Inflammatory macrophage treated with lipopolysaccharide for 4 hours (primary cell): ENCODE measurements around the gene SETD1A.

Source experiments
- DNase-seq: peaks from one replicate; pipeline ENCODE4 v3.0.0-alpha.2; 2020

Gene SETD1A

DNA sequence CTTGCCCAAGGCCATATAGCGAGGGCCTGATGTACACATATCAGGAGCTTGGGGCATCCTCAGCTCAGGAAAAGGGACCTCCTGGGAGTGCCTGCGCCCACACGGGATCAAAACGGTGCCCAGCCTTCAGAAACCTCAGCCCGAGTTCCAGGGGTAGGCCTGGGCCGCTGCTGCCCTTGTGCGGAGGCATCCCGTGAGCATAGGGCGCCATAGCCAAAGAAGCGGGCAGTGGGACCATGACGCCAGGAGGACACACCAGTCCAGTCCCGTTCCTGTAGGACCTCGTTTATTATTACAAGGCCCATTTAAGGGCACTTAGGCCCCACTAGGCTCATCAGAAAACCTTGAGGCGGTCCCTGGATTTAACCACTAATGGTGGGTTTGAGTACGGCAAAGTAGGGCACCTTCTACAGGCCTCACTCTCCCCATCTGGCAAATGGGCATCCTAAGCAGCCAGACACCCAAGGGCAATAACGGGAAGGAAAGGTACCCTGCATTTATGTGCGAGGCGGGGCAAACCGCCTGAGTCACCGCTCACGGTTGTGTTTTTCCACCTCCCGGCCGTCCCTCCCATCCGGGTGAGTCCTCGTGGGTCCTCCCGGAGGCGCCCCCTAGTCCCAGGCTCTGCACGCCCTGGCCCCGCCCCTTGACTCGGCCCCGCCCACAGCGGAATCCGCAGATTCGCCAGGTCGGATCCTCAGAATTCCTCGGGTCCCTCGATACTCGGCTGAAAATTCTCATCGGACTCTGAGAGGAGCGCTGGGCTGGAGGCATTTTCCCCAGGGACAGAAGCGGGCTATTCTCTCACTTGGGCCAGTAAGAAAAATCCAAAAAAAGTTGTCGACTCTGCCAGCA lies 726 bp upstream of the SETD1A start:
- DNase-seq, result peak; percentile 82

DNA sequence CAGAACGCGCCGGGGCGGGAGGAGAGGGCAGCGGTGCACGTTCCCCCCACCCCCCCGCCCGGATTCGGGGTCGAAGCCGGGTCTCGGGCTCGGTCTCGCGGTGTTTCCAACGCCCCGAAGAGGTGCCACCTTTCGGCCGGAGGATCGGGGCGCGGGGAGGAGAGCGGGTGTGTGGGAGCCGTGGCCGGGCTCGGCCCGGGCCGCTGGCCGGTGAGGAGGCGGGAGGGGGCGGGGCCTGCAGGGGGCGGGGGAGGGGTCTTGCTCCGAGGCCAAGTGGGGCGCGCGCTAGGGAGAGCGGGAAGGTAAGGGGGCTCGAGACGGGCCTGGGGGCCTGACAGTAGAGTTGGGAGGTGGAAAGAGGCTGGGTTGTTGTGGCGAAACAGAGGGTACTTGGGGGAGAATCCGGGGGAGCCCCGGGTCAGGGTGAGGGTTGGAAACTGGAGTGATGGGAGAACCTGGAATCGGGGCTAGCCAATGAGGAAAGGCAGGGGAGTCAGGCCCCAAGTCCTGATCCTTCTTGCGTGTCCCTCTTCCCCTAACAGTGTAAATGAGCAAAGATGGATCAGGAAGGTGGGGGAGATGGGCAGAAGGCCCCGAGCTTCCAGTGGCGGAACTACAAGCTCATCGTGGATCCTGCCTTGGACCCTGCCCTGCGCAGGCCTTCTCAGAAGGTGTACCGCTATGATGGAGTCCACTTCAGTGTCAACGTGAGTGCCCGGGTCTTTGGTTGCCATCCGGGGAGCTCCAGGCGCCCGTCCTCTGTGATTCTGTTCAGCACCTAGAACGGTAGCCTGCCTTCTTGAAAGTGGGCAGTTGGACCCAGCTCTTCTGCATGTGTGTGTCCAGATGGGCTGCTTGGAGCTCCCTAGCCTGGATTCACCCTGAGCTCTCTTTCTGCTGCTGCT lies 873 bp downstream of the SETD1A start:
- peak; percentile 45 for DNase-seq

GRCh38 chr16:30961384-30961783 lies 3.8 kb downstream of the SETD1A start:
- DNase-seq, result no peak

- DNase-seq, result no peak
Measured at GRCh38 chr16:30963925-30964511, 6.5 kb downstream of the SETD1A start.

DNA sequence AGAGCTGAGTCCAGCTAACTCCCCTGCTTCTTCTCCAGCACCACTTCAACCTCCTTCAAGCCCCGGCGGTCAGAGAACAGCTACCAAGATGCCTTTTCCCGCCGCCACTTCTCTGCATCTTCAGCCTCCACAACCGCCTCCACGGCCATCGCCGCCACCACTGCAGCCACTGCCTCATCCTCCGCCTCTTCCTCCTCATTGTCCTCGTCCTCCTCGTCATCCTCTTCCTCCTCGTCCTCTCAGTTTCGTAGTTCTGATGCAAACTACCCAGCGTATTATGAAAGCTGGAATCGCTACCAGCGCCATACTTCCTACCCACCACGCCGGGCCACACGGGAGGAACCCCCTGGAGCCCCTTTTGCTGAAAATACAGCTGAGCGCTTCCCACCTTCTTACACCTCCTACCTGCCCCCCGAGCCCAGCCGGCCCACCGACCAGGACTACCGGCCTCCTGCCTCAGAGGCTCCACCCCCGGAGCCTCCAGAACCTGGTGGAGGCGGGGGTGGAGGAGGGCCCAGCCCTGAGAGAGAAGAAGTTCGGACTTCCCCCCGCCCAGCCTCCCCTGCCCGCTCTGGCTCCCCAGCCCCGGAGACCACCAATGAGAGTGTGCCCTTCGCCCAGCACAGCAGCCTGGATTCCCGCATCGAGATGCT lies 7.1 kb downstream of the SETD1A start:
- DNase-seq, result peak; percentile 79

DNA sequence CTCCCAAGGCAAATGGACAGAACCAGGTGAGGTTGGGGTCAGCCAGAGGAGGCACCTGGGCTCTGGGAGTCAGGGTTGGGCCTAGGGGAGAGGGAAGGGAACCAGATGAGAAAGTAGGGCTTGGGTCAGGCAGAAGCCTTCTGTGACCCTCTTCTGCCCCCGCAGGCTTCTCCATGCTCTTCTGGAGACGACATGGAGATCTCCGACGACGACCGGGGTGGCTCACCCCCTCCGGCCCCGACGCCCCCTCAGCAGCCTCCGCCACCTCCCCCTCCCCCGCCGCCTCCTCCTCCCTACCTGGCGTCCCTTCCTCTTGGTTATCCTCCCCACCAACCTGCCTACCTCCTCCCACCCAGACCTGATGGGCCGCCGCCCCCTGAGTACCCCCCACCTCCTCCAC lies 7.9 kb downstream of the SETD1A start:
- DNase-seq, result no peak

DNA sequence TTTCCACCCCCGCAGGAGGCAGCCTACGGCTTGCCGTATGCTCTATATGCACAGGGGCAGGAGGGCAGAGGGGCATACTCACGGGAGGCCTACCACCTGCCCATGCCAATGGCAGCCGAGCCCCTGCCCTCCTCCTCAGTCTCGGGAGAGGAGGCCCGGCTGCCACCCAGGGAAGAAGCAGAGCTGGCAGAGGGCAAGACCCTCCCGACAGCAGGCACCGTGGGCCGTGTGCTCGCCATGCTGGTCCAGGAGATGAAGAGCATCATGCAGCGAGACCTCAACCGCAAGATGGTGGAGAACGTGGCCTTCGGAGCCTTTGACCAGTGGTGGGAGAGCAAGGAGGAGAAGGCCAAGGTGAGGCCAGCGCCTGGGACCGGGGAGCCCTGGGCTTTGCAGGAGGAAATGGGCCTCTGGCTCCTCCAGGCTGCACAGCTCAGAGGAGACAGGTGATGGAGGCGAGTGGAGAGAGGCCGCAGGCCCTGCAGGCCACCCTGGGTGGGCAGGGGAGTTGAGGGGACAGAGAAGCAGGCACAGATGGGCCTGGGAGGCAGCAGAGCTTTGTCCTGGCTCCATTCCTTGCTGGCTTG lies 8.6 kb downstream of the SETD1A start:
- no peak for DNase-seq

- DNase-seq, result no peak
Measured at GRCh38 chr16:30967795-30968194, 10.2 kb downstream of the SETD1A start.

DNA sequence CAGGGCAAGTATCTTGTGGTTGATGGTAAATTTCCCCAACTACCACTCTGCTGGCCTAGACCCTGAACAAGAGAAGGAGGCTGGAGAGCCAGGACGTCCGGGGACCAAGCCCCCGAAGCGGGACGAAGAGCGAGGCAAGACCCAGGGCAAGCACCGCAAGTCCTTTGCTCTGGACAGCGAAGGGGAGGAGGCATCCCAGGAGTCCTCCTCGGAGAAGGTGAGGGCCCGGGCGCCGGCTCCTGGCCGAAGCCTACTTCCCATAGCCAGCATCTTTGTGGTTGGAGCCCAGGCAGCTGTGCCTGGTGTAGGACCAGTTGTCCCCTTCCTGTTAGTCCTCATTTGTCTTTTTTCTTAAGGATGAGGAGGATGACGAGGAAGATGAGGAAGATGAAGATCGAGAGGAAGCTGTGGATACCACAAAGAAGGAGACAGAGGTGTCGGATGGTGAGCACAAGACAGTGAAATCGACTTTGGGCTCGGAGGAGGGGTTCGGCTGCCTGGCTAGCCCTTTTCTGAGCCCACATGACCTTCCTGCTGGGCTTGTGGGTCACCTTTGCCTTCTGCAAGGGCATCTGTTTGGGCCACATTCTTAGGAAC lies 11.8 kb downstream of the SETD1A start:
- DNase-seq, result no peak

- no peak for DNase-seq
Measured at GRCh38 chr16:30971298-30971697, 13.7 kb downstream of the SETD1A start.

DNA sequence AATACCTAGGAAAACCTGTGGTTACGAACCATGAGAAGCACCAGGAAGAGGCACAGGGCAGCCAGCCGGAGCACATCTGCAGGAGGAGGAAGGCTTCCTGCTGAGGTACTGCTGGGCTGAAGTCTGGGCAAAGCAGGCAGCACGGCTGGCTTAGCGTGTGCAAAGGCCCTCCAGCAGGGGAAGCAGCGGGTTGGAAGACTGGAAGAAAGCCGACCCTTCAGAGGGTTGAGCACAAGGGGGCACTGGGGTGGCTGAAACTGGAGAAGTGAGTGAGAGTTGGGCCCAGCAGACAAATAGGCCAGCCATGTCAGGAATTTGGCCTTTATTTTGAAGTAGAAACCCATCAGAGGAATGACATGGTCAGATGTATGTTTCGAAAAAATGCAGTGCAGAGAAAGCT lies 15.3 kb downstream of the SETD1A start:
- DNase-seq, result no peak

- no peak for DNase-seq
Measured at GRCh38 chr16:30974348-30974747, 16.8 kb downstream of the SETD1A start.

DNA sequence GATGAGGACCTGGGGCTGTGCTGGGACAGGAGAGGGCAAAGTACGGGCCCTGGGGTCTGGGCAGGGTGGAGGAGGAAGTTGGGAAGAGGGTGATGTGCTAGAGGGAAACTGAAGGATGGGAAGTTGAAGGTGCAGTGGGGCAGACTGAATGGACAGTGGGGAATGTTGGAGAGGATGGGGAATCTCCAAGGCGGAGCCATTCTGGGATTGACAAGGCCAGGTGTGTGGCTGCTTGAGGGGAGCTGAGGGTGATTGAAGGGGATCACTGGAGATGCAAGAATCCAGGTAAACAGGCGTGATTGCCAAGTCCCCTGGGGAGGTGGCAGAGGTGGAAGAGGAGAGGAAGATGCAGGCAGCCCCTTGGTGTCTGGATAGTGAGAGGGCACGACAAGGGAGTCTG lies 18.9 kb downstream of the SETD1A start:
- no peak for DNase-seq

DNA sequence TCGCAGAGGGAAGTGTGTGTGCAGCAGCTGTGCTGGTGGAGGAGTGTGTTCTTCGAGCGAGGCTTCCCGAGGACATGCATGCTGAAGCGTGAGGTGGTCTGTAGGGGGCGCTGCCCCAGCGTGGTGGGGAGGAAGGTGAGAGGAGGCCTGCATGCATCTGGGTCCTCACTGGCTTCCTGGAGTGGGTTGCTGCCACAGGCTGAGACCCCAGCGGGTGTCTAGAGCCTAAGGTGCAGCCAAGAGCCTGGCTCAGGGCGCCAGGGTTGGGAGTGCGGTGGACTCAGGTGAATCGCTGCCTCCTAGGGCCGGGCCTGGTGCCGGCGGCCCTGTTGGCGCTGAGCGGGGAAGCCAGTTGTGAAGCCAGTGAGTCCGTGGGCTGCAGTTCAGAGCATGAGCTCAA lies 19.9 kb downstream of the SETD1A start:
- DNase-seq, result no peak

DNA sequence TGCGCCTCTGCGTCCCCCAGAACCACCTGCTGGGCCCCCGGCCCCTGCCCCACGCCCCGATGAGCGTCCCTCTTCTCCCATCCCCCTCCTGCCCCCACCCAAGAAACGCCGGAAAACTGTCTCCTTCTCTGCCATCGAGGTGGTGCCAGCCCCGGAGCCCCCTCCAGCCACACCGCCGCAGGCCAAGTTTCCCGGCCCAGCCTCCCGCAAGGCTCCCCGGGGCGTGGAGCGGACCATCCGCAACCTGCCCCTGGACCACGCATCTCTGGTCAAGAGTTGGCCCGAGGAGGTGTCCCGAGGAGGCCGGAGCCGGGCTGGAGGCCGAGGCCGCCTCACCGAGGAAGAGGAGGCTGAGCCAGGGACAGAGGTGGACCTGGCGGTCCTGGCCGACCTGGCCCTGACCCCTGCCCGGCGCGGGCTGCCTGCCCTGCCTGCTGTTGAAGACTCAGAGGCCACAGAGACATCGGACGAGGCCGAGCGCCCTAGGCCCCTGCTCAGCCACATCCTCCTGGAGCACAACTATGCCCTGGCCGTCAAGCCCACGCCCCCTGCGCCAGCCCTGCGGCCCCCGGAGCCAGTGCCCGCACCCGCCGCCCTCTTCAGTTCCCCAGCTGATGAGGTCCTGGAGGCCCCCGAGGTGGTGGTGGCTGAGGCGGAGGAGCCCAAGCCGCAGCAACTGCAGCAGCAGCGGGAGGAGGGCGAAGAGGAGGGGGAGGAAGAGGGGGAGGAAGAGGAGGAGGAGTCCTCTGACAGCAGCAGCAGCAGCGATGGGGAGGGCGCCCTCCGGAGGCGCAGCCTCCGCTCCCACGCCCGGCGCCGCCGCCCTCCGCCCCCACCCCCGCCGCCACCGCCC lies 21.8 kb downstream of the SETD1A start:
- no peak for DNase-seq

- DNase-seq, result no peak
Measured at GRCh38 chr16:30980023-30980371, 22.4 kb downstream of the SETD1A start.

DNA sequence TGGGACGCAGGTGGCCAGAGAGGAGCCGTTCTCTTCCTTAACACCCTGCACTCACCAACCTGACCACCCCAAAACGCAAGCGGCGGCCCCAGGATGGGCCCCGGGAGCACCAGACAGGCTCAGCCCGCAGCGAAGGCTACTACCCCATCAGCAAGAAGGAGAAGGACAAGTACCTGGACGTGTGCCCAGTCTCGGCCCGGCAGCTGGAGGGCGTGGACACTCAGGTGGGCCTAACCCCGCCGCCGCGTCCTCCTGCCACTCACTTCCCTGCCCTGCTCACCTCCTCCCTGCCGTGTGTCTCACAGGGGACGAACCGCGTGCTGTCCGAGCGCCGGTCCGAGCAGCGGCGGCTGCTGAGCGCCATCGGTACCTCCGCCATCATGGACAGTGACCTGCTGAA lies 22.9 kb downstream of the SETD1A start:
- DNase-seq, result no peak

GRCh38 chr16:30980959-30981358 lies 23.4 kb downstream of the SETD1A start:
- DNase-seq, result no peak

GRCh38 chr16:30982548-30983288 lies 25.2 kb downstream of the SETD1A start:
- DNase-seq, result no peak

DNA sequence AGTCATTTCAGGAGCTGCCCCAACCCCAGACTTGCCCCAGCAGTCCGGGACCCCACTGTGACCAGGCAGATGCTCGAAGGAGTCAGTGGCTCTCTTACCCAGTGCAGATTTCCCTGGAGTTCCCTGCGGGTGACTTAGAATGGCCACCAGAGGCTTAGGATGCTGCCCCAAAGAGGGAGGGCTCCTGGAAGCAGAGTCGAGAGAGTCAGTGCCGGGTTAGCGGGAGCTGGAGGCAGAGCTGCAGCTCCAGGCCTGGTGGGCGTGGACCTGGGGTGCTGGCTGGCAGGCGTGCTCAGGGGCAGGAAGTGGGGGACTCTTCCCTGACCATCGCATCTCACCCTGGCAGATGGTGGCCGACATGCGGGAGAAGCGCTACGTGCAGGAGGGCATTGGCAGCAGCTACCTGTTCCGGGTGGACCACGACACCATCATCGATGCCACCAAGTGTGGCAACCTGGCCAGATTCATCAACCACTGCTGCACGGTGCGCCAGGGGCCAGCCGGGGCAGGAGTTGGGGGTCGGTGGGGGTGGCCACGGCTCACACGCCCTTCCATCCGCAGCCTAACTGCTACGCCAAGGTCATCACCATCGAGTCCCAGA lies 25.8 kb downstream of the SETD1A start:
- DNase-seq, result no peak
